Measurements from ENCODE around the gene ADAM15.

ADAM15 gene

DNA sequence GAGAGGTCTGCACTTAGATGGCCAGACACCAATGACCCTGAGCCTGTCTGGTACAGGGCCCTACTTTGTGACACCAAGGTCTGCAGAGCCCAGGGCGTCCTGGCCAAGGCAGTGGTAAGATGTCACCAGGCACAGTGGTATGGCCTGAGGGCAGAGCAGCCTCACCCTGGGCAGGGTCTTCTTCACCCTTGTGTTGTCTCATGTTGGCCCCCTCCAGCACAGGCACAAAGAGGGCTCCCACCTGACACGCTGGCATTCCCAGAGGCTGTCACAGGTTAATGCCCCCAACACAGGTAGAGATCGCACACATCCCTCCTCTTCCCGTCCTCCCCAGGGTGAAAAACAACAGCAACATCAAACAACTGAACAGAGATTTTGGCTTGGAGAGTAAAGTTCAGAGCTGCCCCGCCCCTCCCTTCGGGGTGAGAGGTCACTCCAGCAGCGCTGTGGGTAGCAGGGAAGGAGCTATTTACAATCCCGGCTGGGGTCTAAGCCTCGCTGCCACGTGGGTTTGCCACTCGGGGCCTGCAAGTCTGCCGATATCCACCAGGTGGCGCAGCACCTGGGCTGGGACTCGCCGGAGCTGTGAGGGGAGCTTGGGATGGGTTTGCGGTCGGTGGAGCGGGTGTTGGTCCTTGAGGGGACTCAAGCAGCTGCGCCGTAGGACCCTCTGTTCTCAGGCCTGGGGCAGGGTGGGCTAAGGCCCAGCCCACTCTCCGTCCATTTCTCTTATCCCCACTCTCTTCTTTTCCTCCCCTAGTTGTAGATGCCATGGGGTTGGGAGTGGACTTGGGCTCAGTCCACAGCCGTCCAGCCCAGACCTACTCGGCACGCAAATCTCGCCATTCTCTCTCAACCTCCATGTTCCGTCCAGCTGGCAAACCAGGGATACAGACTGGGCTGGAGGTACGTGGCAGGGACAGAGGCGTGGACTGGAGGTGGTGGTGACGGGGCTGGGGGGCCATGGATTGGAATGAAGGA lies 40.2 kb downstream of the ADAM15 start:
- H3K4me1 ChIP-seq, result peaks cover under 1% of the 10 kb centered on the region
- peaks cover 4% of the 10 kb centered on the region; the same call in 1 of the 2 replicates for H3K27me3 ChIP-seq (ENCODE audit: low read depth)
- no peaks in the 10 kb centered on the region for H3K9me3 ChIP-seq
- no peak overlapping the region for H3K4me3 ChIP-seq
- peak; percentile 73 to 94 for DNase-seq (ENCODE audit: low spot score in 2 of 2)
- no peaks in the 10 kb centered on the region; the same call in 1 of the 2 replicates for H3K36me3 ChIP-seq (replicated peaks)
- in situ Hi-C loops (cut with MboI; ENCODE audit: low sequenced_read_pairs), result loop anchor here (5.0 kb wide), 1 partner anchor 76 kb away; no protein-coding TSS in a partner anchor

DNA sequence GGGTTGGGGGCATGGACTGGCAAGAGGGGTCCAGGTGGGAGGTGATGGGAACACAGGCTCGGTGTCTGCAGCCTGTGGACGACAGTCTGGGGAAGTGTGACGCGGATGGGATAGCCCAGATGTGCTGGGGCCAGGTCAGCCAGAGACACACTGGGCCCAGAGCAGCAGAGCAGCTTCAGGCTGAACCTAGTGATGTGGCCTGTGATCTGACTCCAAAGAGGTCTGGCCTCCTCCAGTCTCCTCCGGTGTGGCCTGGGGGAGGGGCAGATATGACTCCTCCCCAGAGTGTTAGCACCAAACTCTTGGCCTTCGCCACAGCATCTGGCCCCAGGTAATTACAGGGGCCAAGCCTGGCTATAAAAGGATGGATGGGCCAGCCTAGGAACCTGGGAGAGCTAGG lies 41.0 kb downstream of the ADAM15 start:
- Histone ChIP-seq H3K9me3 (no peaks in the 10 kb centered on the region), H3K4me3 (no peak overlapping the region), H3K27me3 (ENCODE audit: low read depth) (peaks cover 4% of the 10 kb centered on the region; the same call in 1 of the 2 replicates), H3K4me1 (no peaks in the 10 kb centered on the region; the same call in 1 of the 2 replicates), H3K36me3 (replicated peaks) (no peaks in the 10 kb centered on the region)
- in situ Hi-C loops (cut with MboI; ENCODE audit: low sequenced_read_pairs), result loop anchor here (5.0 kb wide), 1 partner anchor 75 kb away; no protein-coding TSS in a partner anchor
- DNase-seq (ENCODE audit: low spot score in 2 of 2), result no peak

DNA sequence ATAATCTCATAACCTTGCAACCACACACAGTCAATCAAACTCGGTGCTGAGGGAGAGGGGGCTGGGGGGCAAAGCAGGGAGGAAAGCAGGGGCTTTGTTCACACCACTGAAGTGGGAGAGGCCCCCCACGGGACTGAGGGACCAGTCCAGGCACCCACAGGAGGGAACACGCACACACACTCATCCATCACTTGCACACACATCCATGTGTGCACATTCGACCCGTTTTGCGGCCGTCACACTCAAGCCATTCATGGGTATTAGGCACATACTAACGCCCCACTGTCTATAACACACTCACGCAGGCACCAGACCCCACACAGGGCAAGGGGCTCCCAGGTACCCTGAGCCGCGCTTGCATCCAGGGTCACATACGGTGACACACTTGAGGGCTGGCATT lies 41.5 kb downstream of the ADAM15 start:
- Histone ChIP-seq H3K9me3 (no peaks in the 10 kb centered on the region), H3K36me3 (replicated peaks) (no peaks in the 10 kb centered on the region), H3K4me3 (no peak overlapping the region), H3K4me1 (no peaks in the 10 kb centered on the region; the same call in 1 of the 2 replicates), H3K27me3 (ENCODE audit: low read depth) (peaks cover 4% of the 10 kb centered on the region; the same call in 1 of the 2 replicates)
- no peak for DNase-seq (ENCODE audit: low spot score in 2 of 2)
- in situ Hi-C loops (cut with MboI; ENCODE audit: low sequenced_read_pairs), result loop anchor here (5.0 kb wide), 1 partner anchor 75 kb away; no protein-coding TSS in a partner anchor

DNA sequence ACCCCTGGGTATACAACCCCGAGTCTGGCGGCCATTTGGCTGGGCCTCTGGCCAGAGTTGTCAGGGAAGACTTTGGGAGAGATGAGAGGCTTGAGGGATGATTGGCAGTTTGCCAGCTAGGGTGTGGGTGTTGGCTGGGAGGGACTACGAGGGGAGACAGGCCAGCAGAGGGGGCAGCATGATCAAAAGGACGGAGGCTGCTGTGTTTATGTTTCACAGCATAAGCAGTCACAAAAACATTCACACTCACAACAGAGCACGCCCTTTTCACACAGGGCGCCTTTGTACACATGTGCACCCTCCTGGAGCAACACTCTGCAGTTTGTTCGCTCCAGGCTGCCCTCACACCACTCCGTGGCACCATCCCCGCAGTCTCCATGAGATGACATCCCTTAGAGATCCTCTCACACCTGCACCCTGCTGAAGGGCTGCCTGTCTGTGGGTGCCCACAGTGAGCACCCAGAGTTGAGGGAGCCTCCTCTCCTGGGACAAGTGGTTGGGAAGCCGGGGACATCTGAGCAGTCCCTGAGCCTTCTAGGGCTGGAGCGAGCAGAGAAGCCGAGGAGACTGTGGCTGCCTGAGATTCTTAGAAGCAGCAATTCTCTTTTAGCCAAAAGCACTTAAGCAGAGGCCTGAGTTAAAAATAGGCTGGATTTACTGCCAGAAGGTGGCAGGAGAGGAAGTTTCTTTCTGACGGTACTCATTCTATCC lies 43.0 kb downstream of the ADAM15 start:
- DNase-seq (ENCODE audit: low spot score in 2 of 2), result peak in 1 of 2 experiments; percentile 60
- in situ Hi-C loops (cut with MboI; ENCODE audit: low sequenced_read_pairs), result loop anchor here (5.0 kb wide), 1 partner anchor 73 kb away; no protein-coding TSS in a partner anchor
- peaks cover 4% of the 10 kb centered on the region; the same call in 1 of the 2 replicates for H3K27me3 ChIP-seq (ENCODE audit: low read depth)
- H3K4me1 ChIP-seq, result no peaks in the 10 kb centered on the region; the same call in 1 of the 2 replicates
- no peaks in the 10 kb centered on the region for H3K36me3 ChIP-seq (replicated peaks)
- H3K9me3 ChIP-seq, result no peaks in the 10 kb centered on the region
- no peak overlapping the region for H3K4me3 ChIP-seq

GRCh38 chr1:155094622-155094948 lies 43.5 kb downstream of the ADAM15 start:
- no peaks in the 10 kb centered on the region for H3K36me3 ChIP-seq (replicated peaks)
- in situ Hi-C loops (cut with MboI; ENCODE audit: low sequenced_read_pairs), result loop anchor here (5.0 kb wide), 1 partner anchor 73 kb away; no protein-coding TSS in a partner anchor
- no peaks in the 10 kb centered on the region for H3K9me3 ChIP-seq
- no peaks in the 10 kb centered on the region; the same call in 1 of the 2 replicates for H3K4me1 ChIP-seq
- DNase-seq (ENCODE audit: low spot score in 2 of 2), result no peak
- peaks cover 4% of the 10 kb centered on the region; the same call in 1 of the 2 replicates for H3K27me3 ChIP-seq (ENCODE audit: low read depth)
- H3K4me3 ChIP-seq, result no peak overlapping the region

DNA sequence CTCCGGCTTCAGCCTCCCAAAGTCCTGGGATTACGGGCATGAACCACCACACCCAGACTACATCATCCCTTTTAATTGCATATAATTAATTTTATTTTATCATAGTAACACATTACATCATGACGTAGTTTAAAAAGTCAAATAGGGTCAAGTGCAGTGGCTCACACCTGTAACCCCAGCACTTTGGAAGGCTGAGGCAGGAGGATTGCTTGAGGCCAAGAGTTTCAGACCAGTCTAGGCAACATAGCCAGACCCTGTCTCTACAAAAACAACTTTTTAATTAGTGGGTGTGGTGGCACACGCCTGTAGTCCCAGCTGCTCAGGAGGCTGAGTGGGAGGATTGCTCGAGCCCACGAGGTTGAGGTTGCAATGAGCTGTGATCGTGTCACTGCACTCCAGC lies 48.2 kb downstream of the ADAM15 start:
- in situ Hi-C loops (cut with MboI; ENCODE audit: low sequenced_read_pairs), result no loop called here
- no peak for DNase-seq (ENCODE audit: low spot score in 2 of 2)
- Histone ChIP-seq H3K4me1 (no peaks in the 10 kb centered on the region), H3K4me3 (no peak overlapping the region), H3K27me3 (ENCODE audit: low read depth) (peaks cover 4% of the 10 kb centered on the region; the same call in 1 of the 2 replicates), H3K9me3 (no peaks in the 10 kb centered on the region), H3K36me3 (replicated peaks) (no peaks in the 10 kb centered on the region)

DNA sequence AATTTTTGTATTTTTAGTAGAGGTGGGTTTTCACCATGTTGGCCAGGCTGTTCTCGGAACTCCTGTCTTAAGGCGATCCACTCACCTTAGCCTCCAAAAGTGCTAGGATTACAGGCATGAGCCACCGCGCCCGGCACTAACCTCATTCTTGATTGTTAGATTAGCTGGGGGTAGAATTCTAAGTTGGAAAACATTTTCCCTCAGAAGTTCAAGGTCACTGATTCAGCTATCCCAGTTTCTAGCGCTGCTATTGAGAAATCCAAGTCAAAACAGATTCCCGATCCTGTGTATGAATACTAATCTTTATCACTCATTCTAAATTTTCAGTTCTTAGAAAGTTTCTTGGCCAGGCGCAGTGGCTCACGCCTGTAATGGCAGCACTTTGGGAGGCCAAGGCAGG lies 52.2 kb downstream of the ADAM15 start:
- Histone ChIP-seq H3K36me3 (replicated peaks) (no peaks in the 10 kb centered on the region), H3K4me3 (no peak overlapping the region), H3K27me3 (ENCODE audit: low read depth) (no peaks in the 10 kb centered on the region), H3K9me3 (no peaks in the 10 kb centered on the region), H3K4me1 (no peaks in the 10 kb centered on the region)
- in situ Hi-C loops (cut with MboI; ENCODE audit: low sequenced_read_pairs), result no loop called here
- DNase-seq (ENCODE audit: low spot score in 2 of 2), result no peak

GRCh38 chr1:155104605-155105534 lies 53.8 kb downstream of the ADAM15 start:
- in situ Hi-C loops (cut with MboI; ENCODE audit: low sequenced_read_pairs), result no loop called here
- Histone ChIP-seq H3K4me3 (no peak overlapping the region), H3K9me3 (no peaks in the 10 kb centered on the region), H3K36me3 (replicated peaks) (no peaks in the 10 kb centered on the region), H3K27me3 (ENCODE audit: low read depth) (no peaks in the 10 kb centered on the region), H3K4me1 (no peaks in the 10 kb centered on the region)
- DNase-seq (ENCODE audit: low spot score in 2 of 2), result no peak

- Histone ChIP-seq H3K36me3 (replicated peaks) (no peaks in the 10 kb centered on the region), H3K4me1 (no peaks in the 10 kb centered on the region), H3K9me3 (no peaks in the 10 kb centered on the region), H3K27me3 (ENCODE audit: low read depth) (no peaks in the 10 kb centered on the region), H3K4me3 (no peak overlapping the region)
- DNase-seq (ENCODE audit: low spot score in 2 of 2), result no peak
- in situ Hi-C loops (cut with MboI; ENCODE audit: low sequenced_read_pairs), result no loop called here
Measured at GRCh38 chr1:155105604-155106011, 54.5 kb downstream of the ADAM15 start.

DNA sequence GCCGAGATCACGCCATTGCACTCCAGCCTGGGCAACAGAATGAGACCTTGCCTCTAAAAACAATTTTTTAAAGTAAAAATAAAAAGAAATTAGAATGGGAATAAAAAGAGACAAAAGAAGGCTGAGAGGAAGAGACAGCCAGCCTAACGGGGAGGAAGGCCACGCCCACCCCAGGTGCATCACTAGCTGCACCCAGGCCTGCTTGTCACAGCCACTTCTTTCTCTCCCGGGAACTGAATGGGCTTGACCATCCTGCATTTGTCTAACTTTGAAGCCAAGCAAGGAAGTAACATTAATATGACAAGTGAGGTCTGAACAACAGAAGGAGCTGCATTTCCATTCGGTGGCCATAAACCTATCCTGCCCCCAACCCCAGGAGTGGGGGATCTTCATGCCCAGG lies 55.7 kb downstream of the ADAM15 start:
- in situ Hi-C loops (cut with MboI; ENCODE audit: low sequenced_read_pairs), result no loop called here
- H3K4me1 ChIP-seq, result no peaks in the 10 kb centered on the region

GRCh38 chr1:155107309-155108264 lies 56.5 kb downstream of the ADAM15 start:
- no peaks in the 10 kb centered on the region for H3K27me3 ChIP-seq (ENCODE audit: low read depth)
- no peak for DNase-seq (ENCODE audit: low spot score in 2 of 2)
- H3K36me3 ChIP-seq (replicated peaks), result no peaks in the 10 kb centered on the region

More for the DNA sequence above, 55.7 kb downstream of the ADAM15 start:
- no peak overlapping the region for H3K4me3 ChIP-seq
- no peaks in the 10 kb centered on the region for H3K36me3 ChIP-seq (replicated peaks)
- DNase-seq (ENCODE audit: low spot score in 2 of 2), result no peak
- H3K9me3 ChIP-seq, result no peaks in the 10 kb centered on the region
- H3K27me3 ChIP-seq (ENCODE audit: low read depth), result no peaks in the 10 kb centered on the region

DNA sequence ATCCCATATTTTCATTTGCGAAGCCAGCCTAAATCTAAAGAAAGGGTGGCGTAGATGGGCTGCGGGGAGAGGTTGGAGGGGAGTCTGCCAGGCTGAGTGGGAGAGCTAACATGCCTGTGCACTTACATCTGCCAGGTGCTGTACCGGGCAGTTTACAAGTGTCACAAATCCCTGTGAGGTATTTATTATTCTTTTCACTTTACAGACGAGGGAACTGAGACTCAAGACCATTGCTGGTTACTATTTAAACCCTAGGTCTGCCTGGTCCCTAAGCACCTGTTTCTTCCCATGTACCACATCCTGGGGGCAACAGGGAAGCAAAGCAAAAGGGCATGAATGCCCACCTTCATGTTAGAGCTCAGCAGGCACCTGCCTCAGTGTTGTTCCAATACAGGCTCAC lies 57.2 kb downstream of the ADAM15 start:
- Histone ChIP-seq H3K36me3 (replicated peaks) (no peaks in the 10 kb centered on the region), H3K4me1 (no peaks in the 10 kb centered on the region), H3K27me3 (ENCODE audit: low read depth) (no peaks in the 10 kb centered on the region), H3K4me3 (no peak overlapping the region), H3K9me3 (no peaks in the 10 kb centered on the region)
- no peak for DNase-seq (ENCODE audit: low spot score in 2 of 2)
- in situ Hi-C loops (cut with MboI; ENCODE audit: low sequenced_read_pairs), result no loop called here

More at GRCh38 chr1:155107309-155108264, 56.5 kb downstream of the ADAM15 start:
- in situ Hi-C loops (cut with MboI; ENCODE audit: low sequenced_read_pairs), result no loop called here
- H3K4me3 ChIP-seq, result no peak overlapping the region
- H3K9me3 ChIP-seq, result no peaks in the 10 kb centered on the region
- H3K4me1 ChIP-seq, result no peaks in the 10 kb centered on the region

All from HAP-1 (cell line).